NB4 (cell line): ENCODE results near the gene DPYD.

Experiments
- DNase-seq: peaks from one replicate; pipeline ENCODE4 v3.0.0; 2010; ENCODE audit warnings: low read depth
- H3K4me3 ChIP-seq: one replicate; pipeline ENCODE4 v1.5.1; 2011; ENCODE audit warnings: mild to moderate bottlenecking, low read depth, low read length, moderate library complexity
- CTCF ChIP-seq: IDR thresholded peaks from one replicate; pipeline ENCODE4 v1.5.1; 2012; ENCODE audit warnings: low read depth, low read length
- MAX ChIP-seq: IDR thresholded peaks from 2 replicates; pipeline ENCODE4 v1.6.1; 2011; ENCODE audit warnings: low read depth, low read length
- MYC ChIP-seq: IDR thresholded peaks from 2 replicates; pipeline ENCODE4 v1.6.1; 2011; ENCODE audit warnings: low read depth, low read length
- POLR2A ChIP-seq: IDR thresholded peaks from 2 replicates; pipeline ENCODE4 v1.6.1; 2011; ENCODE audit warnings: mild to moderate bottlenecking; ENCODE audit not compliant: insufficient read length; ENCODE audit errors: extremely low read depth

The DPYD gene

GRCh38 chr1:97802011-97802410, 118.8 kb downstream of the DPYD start:
- no peak overlapping the region for H3K4me3 ChIP-seq
- DNase-seq = no peak
- no peak for TF ChIP-seq MAX
- TF ChIP-seq MYC = no peak
- TF ChIP-seq POLR2A = no peak
- TF ChIP-seq CTCF = no peak

GRCh38 chr1:97797403-97798183, 123.2 kb downstream of the DPYD start:
- no peak overlapping the region for H3K4me3 ChIP-seq
- DNase-seq = no peak
- TF ChIP-seq MYC (no peak), MAX (no peak), CTCF (no peak), POLR2A (no peak)

- TF ChIP-seq POLR2A (no peak), MYC (no peak), CTCF (no peak), MAX (no peak)
- DNase-seq = no peak
- H3K4me3 ChIP-seq = no peak overlapping the region
Measured at GRCh38 chr1:97796711-97797110, 124.1 kb downstream of the DPYD start.

GRCh38 chr1:97792655-97793054, 128.2 kb downstream of the DPYD start:
- H3K4me3 ChIP-seq = no peak overlapping the region
- no peak for TF ChIP-seq POLR2A
- TF ChIP-seq MYC = no peak
- no peak for DNase-seq

- no peak for TF ChIP-seq MAX
- no peak overlapping the region for H3K4me3 ChIP-seq
- DNase-seq = no peak
Measured at GRCh38 chr1:97791251-97791650, 129.6 kb downstream of the DPYD start.

GRCh38 chr1:97787231-97787630, 133.6 kb downstream of the DPYD start:
- no peak for DNase-seq
- no peak for TF ChIP-seq POLR2A
- TF ChIP-seq CTCF = no peak
- TF ChIP-seq MAX = no peak
- no peak for TF ChIP-seq MYC
- no peak overlapping the region for H3K4me3 ChIP-seq
